CD4-positive, alpha-beta T cell (primary cell): ENCODE measurements around the gene NRXN2. TPM values are rescaled to one million over a fixed set of nuclear protein-coding genes. Genes with fewer than 3 reads are reported as not detected.

Source experiments
- ATAC-seq: fragments of 200-7000 bp; cut with Tn5 transposase; one replicate; pipeline ENCODE4 v1.10.0; 2022; ENCODE audit warnings: mild to moderate bottlenecking; ENCODE audit not compliant: poor library complexity
- CTCF ChIA-PET: fragments of 350-600 bp; sonication (Branson Sonifier 250); formaldehyde crosslinking; loops from one replicate; lab custom pipeline; 2021; ENCODE audit warnings: antibody characterized with exemption, inconsistent platforms; lab: Charles Lee
- POLR2A ChIA-PET: fragments of 350-600 bp; sonication (Branson Sonifier 250); formaldehyde crosslinking; loops from one replicate; lab custom pipeline; 2021; ENCODE audit warnings: antibody characterized with exemption, inconsistent platforms; lab: Charles Lee
- DNase-seq, 14 experiments: peaks; one replicate each; pipeline ENCODE4 v3.0.0-alpha.2; 2013 to 2020; ENCODE audit warnings: mixed read lengths in 2 of 14
- H3K27ac ChIP-seq, 2 donors: one replicate each; pipeline versions ENCODE4 v1.5.1 to v1.7.0; 2013; ENCODE audit warnings: low read length in 2 of 2, low read depth in 1 of 2, mild to moderate bottlenecking in 1 of 2
- H3K27me3 ChIP-seq, 2 experiments: 1 replicate in 1 of 2; 2 replicates in 1 of 2; pipeline versions ENCODE4 v1.6.1 to v1.7.0; 2013; ENCODE audit warnings: low read length in 2 of 2, control low read depth in 1 of 2, mild to moderate bottlenecking in 1 of 2, moderate library complexity in 1 of 2; ENCODE audit not compliant: insufficient read depth in 2 of 2, control insufficient read depth in 1 of 2
- H3K36me3 ChIP-seq: one replicate; pipeline ENCODE4 v1.6.1; 2013; ENCODE audit warnings: low read length, control low read depth; ENCODE audit not compliant: insufficient read depth
- H3K4me1 ChIP-seq: one replicate; pipeline ENCODE4 v1.6.1; 2013; ENCODE audit warnings: low read length, control low read depth; ENCODE audit not compliant: insufficient read depth
- H3K4me3 ChIP-seq: one replicate; pipeline ENCODE4 v1.5.1; 2013; ENCODE audit warnings: mild to moderate bottlenecking, low read length, moderate library complexity
- H3K9me3 ChIP-seq, 2 experiments: 1 replicate in 1 of 2; 2 replicates in 1 of 2; pipeline versions ENCODE4 v1.6.1 to v1.7.0; 2013; ENCODE audit warnings: low read length in 2 of 2, mild to moderate bottlenecking in 2 of 2, control low read depth in 1 of 2, moderate library complexity in 1 of 2; ENCODE audit not compliant: control insufficient read depth in 1 of 2, insufficient read depth in 1 of 2
- H3K27ac Mint-ChIP-seq: one replicate; pipeline ENCODE4 v1.8.0; 2020; ENCODE audit warnings: mixed read lengths
- H3K27me3 Mint-ChIP-seq: one replicate; pipeline ENCODE4 v1.8.0; 2021; ENCODE audit warnings: mixed read lengths
- H3K36me3 Mint-ChIP-seq: one replicate; pipeline ENCODE4 v1.8.0; 2021; ENCODE audit warnings: low read depth, mixed read lengths
- H3K4me1 Mint-ChIP-seq: one replicate; pipeline ENCODE4 v1.8.0; 2021; ENCODE audit warnings: low read depth, mixed read lengths
- H3K4me3 Mint-ChIP-seq: one replicate; pipeline ENCODE4 v1.8.0; 2020; ENCODE audit warnings: mild to moderate bottlenecking, mixed read lengths
- H3K9me3 Mint-ChIP-seq: one replicate; pipeline ENCODE4 v1.8.0; 2020; ENCODE audit warnings: mixed read lengths
- CTCF ChIP-seq: fragments of 200-600 bp; IDR thresholded peaks from one replicate; pipeline ENCODE4 v1.8.0; 2022; ENCODE audit warnings: antibody characterized with exemption, mild to moderate bottlenecking
- intact Hi-C, 2 experiments: fragments of 100-400 bp; cut with DNase I in 1 of 2; cut with micrococcal nuclease in 1 of 2; formaldehyde crosslinking; loops; one replicate each; pipeline versions ENCODE4 v1.15.1 to v1.9.0; 2023 to 2025; cut with DNase I, micrococcal nuclease
- total RNA-seq, 174 experiments: library from RNA in 2 of 174; stranded (reverse) in 2 of 174; gene quantifications; one replicate each; pipeline ENCODE4 v1.2.3 and lab custom pipeline; 2021 to 2026

NRXN2 gene
- total RNA-seq, 2 experiments from 2014 or later: 0.05 to 0.31 TPM

DNA sequence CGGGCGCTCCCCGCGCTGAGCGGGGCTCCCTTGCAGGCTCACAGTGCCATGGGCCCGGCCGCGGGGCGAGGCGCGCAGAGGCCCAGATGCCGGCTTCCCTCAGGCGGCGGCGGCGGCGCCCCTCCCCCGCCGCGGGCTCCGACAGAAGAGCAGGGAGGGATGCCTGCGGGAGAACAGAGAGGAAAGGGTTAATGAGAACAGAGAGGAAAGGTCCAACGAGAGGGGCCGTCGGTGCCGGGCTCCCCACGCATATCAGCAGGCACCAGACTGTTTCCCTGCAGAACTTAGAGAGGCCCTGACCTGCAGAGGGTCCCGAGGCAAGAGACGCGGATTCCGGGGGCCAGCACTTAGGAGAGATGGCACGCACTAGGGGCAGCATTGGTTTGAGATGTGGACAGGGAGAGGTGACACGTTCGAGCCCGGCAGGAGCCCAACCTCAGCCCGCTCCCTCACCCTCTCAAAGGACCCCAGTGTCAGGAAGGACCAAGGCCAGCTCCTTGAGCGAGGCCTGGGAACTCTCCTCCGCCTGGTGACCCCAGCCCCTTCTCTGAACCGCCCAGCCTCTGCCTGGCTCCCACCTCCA lies 9.1 kb downstream of the NRXN2 start:
- H3K9me3 ChIP-seq: peaks cover 0 to 28% of the 10 kb centered on the region in 2 experiments
- peaks cover 62 to 73% of the 10 kb centered on the region in 2 experiments for H3K27me3 ChIP-seq
- POLR2A ChIA-PET: no interaction called here
- no peak for TF ChIP-seq CTCF
- no peaks in the 10 kb centered on the region for H3K36me3 ChIP-seq
- Mint-ChIP-seq H3K36me3 (no peaks in the 10 kb centered on the region), H3K27me3 (peaks cover 86% of the 10 kb centered on the region), H3K9me3 (no peaks in the 10 kb centered on the region), H3K4me1 (peaks cover 14% of the 10 kb centered on the region), H3K27ac (no peak overlapping the region), H3K4me3 (peak overlapping the region; percentile 54)
- peaks cover 11% of the 10 kb centered on the region for H3K4me1 ChIP-seq
- DNase-seq: no peak
- intact Hi-C loops: no loop called here
- ATAC-seq: no peak
- no peak overlapping the region for H3K4me3 ChIP-seq
- no peak overlapping the region for H3K27ac ChIP-seq
- CTCF ChIA-PET: interaction anchor here (1.8 kb wide), 1 partner anchor 10 kb away, joined by 4 read pairs; no protein-coding TSS in a partner anchor

DNA sequence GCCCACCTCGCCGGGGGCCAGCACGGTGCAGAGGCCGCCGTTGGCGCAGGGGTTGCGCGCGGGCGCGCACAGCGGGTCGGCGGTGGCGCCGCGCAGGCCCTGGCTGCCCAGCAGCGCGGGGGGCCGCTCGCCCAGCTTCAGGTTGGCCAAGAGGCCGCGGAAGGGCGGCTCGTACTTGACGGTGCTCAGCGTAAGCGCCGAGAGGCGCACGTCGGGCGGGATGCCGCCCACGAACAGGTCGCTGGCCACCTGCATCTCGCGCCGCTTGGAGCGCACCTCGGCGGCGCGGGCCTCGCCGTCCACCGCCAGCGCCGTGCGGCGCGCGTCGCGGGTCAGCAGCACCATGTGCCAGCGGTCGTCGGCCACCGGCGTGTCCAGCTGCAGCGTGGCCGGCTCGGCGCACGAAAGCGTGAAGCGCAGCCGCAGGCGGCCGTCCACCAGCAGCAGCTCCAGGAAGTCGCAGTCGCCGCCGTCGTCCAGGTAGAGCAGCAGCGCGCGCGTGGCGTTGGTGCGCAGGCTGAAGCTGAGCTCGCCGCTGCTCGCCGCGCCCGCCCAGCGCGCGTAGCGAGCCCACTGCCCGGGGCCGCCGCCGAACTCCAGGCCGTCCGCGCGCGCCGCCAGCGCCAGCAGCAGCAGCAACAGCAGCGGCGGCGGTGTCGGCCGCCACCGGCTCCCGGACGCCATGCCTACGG lies 9.8 kb downstream of the NRXN2 start:
- Histone ChIP-seq H3K27ac (no peak overlapping the region), H3K4me3 (no peak overlapping the region), H3K27me3 (peaks cover 62 to 79% of the 10 kb centered on the region in 2 experiments), H3K36me3 (no peaks in the 10 kb centered on the region), H3K9me3 (peaks cover 0 to 28% of the 10 kb centered on the region in 2 experiments), H3K4me1 (peaks cover 11% of the 10 kb centered on the region)
- TF ChIP-seq CTCF: no peak
- no peaks in the 10 kb centered on the region for H3K36me3 Mint-ChIP-seq
- no peak overlapping the region for H3K4me3 Mint-ChIP-seq
- no peaks in the 10 kb centered on the region for H3K9me3 Mint-ChIP-seq
- H3K27ac Mint-ChIP-seq: no peak overlapping the region
- ChIA-PET CTCF (no interaction called here), POLR2A (no interaction called here)
- H3K27me3 Mint-ChIP-seq: peaks cover 85% of the 10 kb centered on the region
- H3K4me1 Mint-ChIP-seq: peaks cover 14% of the 10 kb centered on the region
- DNase-seq: peak in 4 of 14 experiments; percentile 13 to 57 (median 42)
- ATAC-seq: peak; percentile 35
- intact Hi-C loops: no loop called here

GRCh38 chr11:64712430-64713015 lies 10.5 kb downstream of the NRXN2 start:
- Histone ChIP-seq H3K27me3 (peaks cover 60 to 79% of the 10 kb centered on the region in 2 experiments), H3K9me3 (peaks cover 0 to 28% of the 10 kb centered on the region in 2 experiments), H3K4me3 (no peak overlapping the region), H3K36me3 (no peaks in the 10 kb centered on the region), H3K4me1 (peaks cover 11% of the 10 kb centered on the region), H3K27ac (no peak overlapping the region)
- no peak overlapping the region for H3K27ac Mint-ChIP-seq
- peaks cover 14% of the 10 kb centered on the region for H3K4me1 Mint-ChIP-seq
- H3K4me3 Mint-ChIP-seq: peak overlapping the region; percentile 34
- peak in 2 of 14 experiments; percentile 31 to 59 for DNase-seq
- no peaks in the 10 kb centered on the region for H3K9me3 Mint-ChIP-seq
- ChIA-PET POLR2A (no interaction called here), CTCF (no interaction called here)
- no peaks in the 10 kb centered on the region for H3K36me3 Mint-ChIP-seq
- ATAC-seq: peak; percentile 28
- H3K27me3 Mint-ChIP-seq: peaks cover 82% of the 10 kb centered on the region
- intact Hi-C loops: no loop called here
- TF ChIP-seq CTCF: no peak
